Medulla oblongata (tissue), 1 donor: ENCODE results near the gene ORC6.

Experiments
- DNase-seq: peaks from one replicate; pipeline ENCODE4 v3.0.0-alpha.2; 2015; ENCODE audit errors: extremely low spot score

Gene ORC6

GRCh38 chr16:46731691-46732555 is 42.5 kb downstream of the ORC6 start:
- no peak for DNase-seq

DNA sequence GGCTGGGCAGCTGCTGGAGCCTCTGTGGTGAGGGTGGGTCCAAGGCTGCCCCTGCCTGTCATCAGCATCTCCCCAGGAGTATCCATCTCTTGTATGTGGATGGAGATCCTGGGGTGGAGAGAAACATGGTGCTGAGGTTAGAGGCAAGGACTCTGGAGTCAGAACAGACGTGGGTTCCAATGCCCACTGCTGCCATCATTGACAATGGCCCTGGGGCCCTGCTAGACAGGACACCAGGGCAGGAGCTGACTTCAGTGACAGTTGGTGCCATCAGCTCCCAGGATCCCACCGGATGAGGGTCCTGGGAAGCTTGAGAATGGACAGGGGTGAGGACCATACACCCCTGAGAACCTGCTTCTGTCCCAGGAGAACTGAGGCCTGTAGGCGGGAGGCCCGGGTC is 43.1 kb downstream of the ORC6 start:
- DNase-seq: no peak

DNA sequence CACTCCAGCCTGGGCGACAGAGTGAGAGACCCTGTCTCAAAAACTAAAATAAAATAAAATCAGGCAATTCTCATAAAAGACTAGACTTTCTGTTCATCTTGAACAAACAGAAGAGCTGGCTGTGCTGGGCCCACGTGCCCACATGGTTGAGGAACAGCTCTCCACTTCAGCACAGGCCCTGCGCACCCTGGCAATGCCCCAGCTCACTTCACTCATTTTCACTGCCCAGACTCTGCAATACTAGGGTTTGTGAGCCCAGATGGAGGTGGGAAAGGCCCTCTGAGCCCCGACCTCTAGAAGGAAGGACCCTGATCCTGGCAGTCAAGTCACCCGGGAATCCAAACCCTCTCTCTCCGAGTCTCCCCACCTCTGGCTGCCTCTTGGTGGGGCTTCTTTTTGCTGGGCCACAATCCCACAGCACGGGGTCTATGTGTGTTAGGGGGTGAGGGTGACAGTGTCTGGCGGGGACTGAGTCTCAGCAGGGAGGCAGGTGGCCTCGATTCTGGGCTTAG is 43.9 kb downstream of the ORC6 start:
- no peak for DNase-seq

DNA sequence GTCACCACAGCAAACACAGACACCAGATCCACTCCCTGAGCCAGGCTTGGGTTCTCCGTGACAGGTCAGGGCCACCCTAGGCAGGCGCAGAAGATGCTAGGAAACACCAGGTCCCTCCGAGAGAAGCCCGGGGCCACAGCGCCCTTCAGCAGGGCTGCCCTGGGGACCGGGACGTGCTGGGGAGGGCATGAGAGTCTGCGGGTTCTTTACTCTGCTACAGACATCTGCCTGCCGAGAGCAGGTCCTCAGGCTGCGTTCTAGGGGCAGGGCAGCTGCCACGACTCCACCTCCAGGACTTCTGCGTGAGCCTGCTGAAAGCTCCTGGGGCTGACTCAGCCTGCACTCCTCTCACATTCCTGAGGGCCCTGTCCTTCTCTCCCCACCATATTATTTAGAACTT is 47.2 kb downstream of the ORC6 start:
- no peak for DNase-seq

GRCh38 chr16:46737621-46738214 is 48.3 kb downstream of the ORC6 start:
- no peak for DNase-seq

- DNase-seq: no peak
These were observed 50.5 kb downstream of the ORC6 start for GRCh38 chr16:46739934-46740333.

DNA sequence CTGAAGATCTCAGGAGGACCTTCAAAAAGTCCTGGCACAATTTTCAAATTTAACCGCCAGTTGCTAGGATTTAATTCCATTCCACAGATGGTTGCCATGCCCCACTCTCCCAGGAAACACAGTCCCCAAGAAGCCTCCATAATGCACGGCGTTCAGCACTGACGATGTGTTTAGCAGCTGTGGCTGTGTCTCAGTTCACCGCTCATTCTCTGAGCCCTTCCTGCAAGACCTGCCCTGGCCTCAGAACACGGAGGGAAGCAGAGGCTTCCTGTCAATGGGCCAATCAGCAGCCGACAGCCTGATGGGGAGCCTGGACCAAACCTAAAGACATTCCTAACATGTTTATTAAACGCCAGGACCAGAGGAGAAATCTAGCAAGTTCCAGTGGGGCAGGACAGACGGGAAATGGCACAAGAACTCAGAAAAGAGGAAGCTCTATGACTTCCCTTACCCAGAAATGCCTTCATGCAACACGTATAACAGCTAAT is 53.8 kb downstream of the ORC6 start:
- DNase-seq: peak; percentile 65

GRCh38 chr16:46745617-46746016 is 56.2 kb downstream of the ORC6 start:
- DNase-seq: no peak

DNA sequence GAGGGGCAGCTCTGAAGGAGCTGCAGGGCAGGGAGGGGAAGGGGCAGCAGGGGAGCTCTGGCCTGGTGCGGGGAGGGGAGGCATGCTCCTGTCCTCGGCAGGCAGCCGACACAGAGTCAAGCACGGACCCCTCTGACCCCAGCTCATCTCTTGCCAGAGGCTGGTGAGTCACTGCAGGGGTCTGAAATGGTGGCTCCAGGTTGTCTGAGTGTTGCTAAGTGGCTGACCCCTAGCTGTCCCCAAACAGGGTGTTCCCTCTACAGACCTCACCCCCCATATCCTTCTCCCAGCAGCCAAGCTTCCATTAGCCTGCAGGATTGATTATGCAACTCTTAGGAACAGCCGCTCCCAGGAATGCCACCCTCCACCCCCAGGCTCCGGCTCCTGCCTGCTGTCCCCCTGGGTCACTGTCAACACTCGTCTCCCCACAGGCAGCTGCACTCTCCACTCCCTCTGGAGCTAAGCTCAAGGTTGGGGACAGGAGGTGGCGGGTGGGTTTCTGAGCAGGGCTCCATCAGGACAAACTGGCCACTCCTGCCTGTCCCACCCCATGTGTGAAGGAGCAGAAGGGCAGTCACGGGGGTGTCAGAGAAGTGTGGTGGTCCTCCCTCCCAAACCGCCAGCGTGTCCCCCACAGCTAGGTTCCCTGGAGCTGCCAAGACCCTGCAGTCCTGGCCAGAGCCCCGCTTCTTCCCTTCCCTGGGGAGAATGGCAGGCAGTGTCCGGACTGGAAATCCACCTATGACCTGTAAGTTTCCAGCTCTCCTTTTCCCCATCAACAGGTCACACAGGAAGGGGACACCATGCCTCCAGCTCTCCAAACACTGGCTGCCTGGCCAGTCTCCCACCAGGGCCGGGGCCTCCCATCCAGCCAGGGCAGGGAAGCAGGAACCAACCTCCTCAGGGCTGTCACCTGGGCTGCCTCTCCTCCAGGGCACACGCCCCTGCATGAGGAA is 57.6 kb downstream of the ORC6 start:
- DNase-seq: no peak
